BLaER1 (cell line): ENCODE data around the gene IGFBP5.

Source experiments
- H3K27ac ChIP-seq: shearing (Covaris generic); formaldehyde crosslinking; 2 replicates; pipeline ENCODE4 v1.8.1; 2022
- H3K27me3 ChIP-seq: shearing (Covaris generic); formaldehyde crosslinking; 2 replicates; pipeline ENCODE4 v1.8.1; 2022
- H3K36me3 ChIP-seq: shearing (Covaris generic); formaldehyde crosslinking; 2 replicates; pipeline ENCODE4 v1.8.1; 2022
- H3K4me1 ChIP-seq: shearing (Covaris generic); formaldehyde crosslinking; 2 replicates; pipeline ENCODE4 v1.8.1; 2022
- H3K4me2 ChIP-seq: shearing (Covaris generic); formaldehyde crosslinking; 2 replicates; pipeline ENCODE4 v1.8.1; 2022
- H3K4me3 ChIP-seq: shearing (Covaris generic); formaldehyde crosslinking; 2 replicates; pipeline ENCODE4 v1.8.1; 2022
- H3K9ac ChIP-seq: shearing (Covaris generic); formaldehyde crosslinking; 2 replicates; pipeline ENCODE4 v1.8.1; 2022
- H3K9me3 ChIP-seq: shearing (Covaris generic); formaldehyde crosslinking; 2 replicates; pipeline ENCODE4 v1.8.1; 2022
- H4K20me1 ChIP-seq: shearing (Covaris generic); formaldehyde crosslinking; 2 replicates; pipeline ENCODE4 v1.8.1; 2022
- Cebpa-rat ChIP-seq: shearing (Covaris generic); IDR thresholded peaks from 2 replicates; pipeline ENCODE4 v1.8.1; 2022

IGFBP5 gene

GRCh38 chr2:216644842-216645635 is 50.3 kb downstream of the IGFBP5 start:
- Histone ChIP-seq H3K9me3 (no peaks in the 10 kb centered on the region), H3K9ac (no peak overlapping the region), H3K4me1 (peaks cover 41% of the 10 kb centered on the region), H3K27ac (no peak overlapping the region), H3K36me3 (peaks cover 39% of the 10 kb centered on the region; the same call in 1 of the 2 replicates), H4K20me1 (peaks cover 42% of the 10 kb centered on the region; the same call in 1 of the 2 replicates), H3K4me3 (no peak overlapping the region), H3K4me2 (peak overlapping the region; percentile 75), H3K27me3 (no peaks in the 10 kb centered on the region)
- TF ChIP-seq Cebpa-rat: no peak

- H3K4me1 ChIP-seq: peaks cover 33% of the 10 kb centered on the region
- H3K9me3 ChIP-seq: no peaks in the 10 kb centered on the region
- H3K27ac ChIP-seq: 0 out of 2 replicates have a peak overlapping the region, but pooled peaks have one; percentile 24
- H3K36me3 ChIP-seq: peaks cover 44% of the 10 kb centered on the region; the same call in 1 of the 2 replicates
- H4K20me1 ChIP-seq: peaks cover 43% of the 10 kb centered on the region; the same call in 1 of the 2 replicates
- H3K4me3 ChIP-seq: no peak overlapping the region
- no peak for TF ChIP-seq Cebpa-rat
- H3K27me3 ChIP-seq: no peaks in the 10 kb centered on the region
- no peak overlapping the region for H3K9ac ChIP-seq
- peak overlapping the region; percentile 75 for H3K4me2 ChIP-seq
Measured at GRCh38 chr2:216643986-216644659, 51.2 kb downstream of the IGFBP5 start.

- no peaks in the 10 kb centered on the region for H3K9me3 ChIP-seq
- H3K36me3 ChIP-seq: peaks cover 28% of the 10 kb centered on the region; the same call in 1 of the 2 replicates
- no peak overlapping the region for H3K27ac ChIP-seq
- peaks cover 54% of the 10 kb centered on the region for H3K27me3 ChIP-seq
- no peak overlapping the region for H3K9ac ChIP-seq
- no peak for TF ChIP-seq Cebpa-rat
- peaks cover 72% of the 10 kb centered on the region for H4K20me1 ChIP-seq
- peak overlapping the region; percentile 95 for H3K4me2 ChIP-seq
- H3K4me3 ChIP-seq: peak overlapping the region; percentile 41; the same call in 1 of the 2 replicates
- peaks cover 53% of the 10 kb centered on the region for H3K4me1 ChIP-seq
Measured at GRCh38 chr2:216637472-216637871, 57.9 kb downstream of the IGFBP5 start.

GRCh38 chr2:216636551-216637450 is 58.5 kb downstream of the IGFBP5 start:
- H3K4me1 ChIP-seq: peaks cover 56% of the 10 kb centered on the region
- H3K27me3 ChIP-seq: peaks cover 60% of the 10 kb centered on the region
- peaks cover 28% of the 10 kb centered on the region; the same call in 1 of the 2 replicates for H3K36me3 ChIP-seq
- H3K4me3 ChIP-seq: peak overlapping the region; percentile 83
- H4K20me1 ChIP-seq: peaks cover 72% of the 10 kb centered on the region
- H3K4me2 ChIP-seq: peak overlapping the region; percentile 95
- H3K9ac ChIP-seq: peak overlapping the region; percentile 54
- no peak overlapping the region for H3K27ac ChIP-seq
- TF ChIP-seq Cebpa-rat: no peak
- no peaks in the 10 kb centered on the region for H3K9me3 ChIP-seq

- peak overlapping the region; percentile 78 for H3K9ac ChIP-seq
- H3K4me2 ChIP-seq: peak overlapping the region; percentile 95
- H3K27me3 ChIP-seq: peaks cover 60% of the 10 kb centered on the region
- no peaks in the 10 kb centered on the region for H3K9me3 ChIP-seq
- H3K27ac ChIP-seq: no peak overlapping the region
- H3K4me3 ChIP-seq: peak overlapping the region; percentile 83
- peaks cover 24% of the 10 kb centered on the region; the same call in 1 of the 2 replicates for H3K36me3 ChIP-seq
- H3K4me1 ChIP-seq: peaks cover 56% of the 10 kb centered on the region
- no peak for TF ChIP-seq Cebpa-rat
- H4K20me1 ChIP-seq: peaks cover 68% of the 10 kb centered on the region
Measured at GRCh38 chr2:216635701-216636550, 59.4 kb downstream of the IGFBP5 start.

GRCh38 chr2:216635171-216635570 is 60.2 kb downstream of the IGFBP5 start:
- peak overlapping the region; percentile 78 for H3K9ac ChIP-seq
- H3K4me2 ChIP-seq: peak overlapping the region; percentile 95
- H3K9me3 ChIP-seq: no peaks in the 10 kb centered on the region
- H3K36me3 ChIP-seq: peaks cover 16% of the 10 kb centered on the region; the same call in 1 of the 2 replicates
- H3K27me3 ChIP-seq: peaks cover 60% of the 10 kb centered on the region
- no peak overlapping the region; the same call in 1 of the 2 replicates for H3K27ac ChIP-seq
- peak overlapping the region; percentile 83 for H3K4me3 ChIP-seq
- peaks cover 60% of the 10 kb centered on the region for H4K20me1 ChIP-seq
- H3K4me1 ChIP-seq: peaks cover 56% of the 10 kb centered on the region
- no peak for TF ChIP-seq Cebpa-rat

- Histone ChIP-seq H3K4me3 (peak overlapping the region; percentile 83), H3K4me2 (peak overlapping the region; percentile 95), H3K27ac (no peak overlapping the region; the same call in 1 of the 2 replicates)
Measured at GRCh38 chr2:216634370-216635148, 60.8 kb downstream of the IGFBP5 start.

More at GRCh38 chr2:216634370-216635148, 60.8 kb downstream of the IGFBP5 start:
- Histone ChIP-seq H3K36me3 (peaks cover 10% of the 10 kb centered on the region; the same call in 1 of the 2 replicates), H3K9ac (peak overlapping the region; percentile 78), H3K4me1 (peaks cover 56% of the 10 kb centered on the region), H3K9me3 (no peaks in the 10 kb centered on the region), H3K27me3 (peaks cover 60% of the 10 kb centered on the region), H4K20me1 (peaks cover 54% of the 10 kb centered on the region)
- no peak for TF ChIP-seq Cebpa-rat
